ENCODE results near the gene SETDB1. TPM values are rescaled to one million over a fixed set of nuclear protein-coding genes. Genes with fewer than 3 reads are reported as not detected.

Gene SETDB1
- total RNA-seq, 1 donor from 2014 or later, result 47.5 TPM

DNA sequence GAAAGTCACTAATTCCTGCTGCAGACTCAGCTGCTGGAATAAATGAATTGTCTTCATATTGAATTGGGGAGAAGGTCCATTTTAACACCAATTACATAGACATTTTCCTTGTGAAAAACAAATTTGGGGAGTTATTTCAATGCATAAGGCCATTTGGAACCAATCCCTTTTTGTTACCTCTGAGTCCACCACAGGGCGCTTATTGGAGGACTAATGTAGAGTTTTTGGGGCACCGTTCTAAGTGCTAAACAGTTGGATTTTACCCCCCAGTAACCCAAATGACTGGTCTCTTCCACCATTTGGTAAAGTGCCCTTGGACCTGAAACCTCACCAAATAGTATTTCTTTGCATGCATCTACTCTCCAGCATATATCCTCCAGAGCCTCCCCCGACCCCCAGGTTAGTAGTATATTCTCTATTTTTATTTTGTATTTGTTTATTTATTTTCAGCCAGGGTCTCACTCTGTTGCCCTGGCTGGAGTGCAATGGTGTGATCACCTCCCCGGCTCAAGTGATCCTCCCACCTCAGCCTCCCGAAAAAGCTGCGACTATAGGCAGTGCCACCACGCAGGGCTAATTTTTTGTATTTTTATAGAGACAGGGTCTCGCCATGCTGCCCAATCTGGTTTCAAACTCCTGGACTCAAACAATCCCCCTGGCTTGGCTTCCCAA, 83.6 kb downstream of the SETDB1 start:
- TF ChIP-seq, protein P1, sequence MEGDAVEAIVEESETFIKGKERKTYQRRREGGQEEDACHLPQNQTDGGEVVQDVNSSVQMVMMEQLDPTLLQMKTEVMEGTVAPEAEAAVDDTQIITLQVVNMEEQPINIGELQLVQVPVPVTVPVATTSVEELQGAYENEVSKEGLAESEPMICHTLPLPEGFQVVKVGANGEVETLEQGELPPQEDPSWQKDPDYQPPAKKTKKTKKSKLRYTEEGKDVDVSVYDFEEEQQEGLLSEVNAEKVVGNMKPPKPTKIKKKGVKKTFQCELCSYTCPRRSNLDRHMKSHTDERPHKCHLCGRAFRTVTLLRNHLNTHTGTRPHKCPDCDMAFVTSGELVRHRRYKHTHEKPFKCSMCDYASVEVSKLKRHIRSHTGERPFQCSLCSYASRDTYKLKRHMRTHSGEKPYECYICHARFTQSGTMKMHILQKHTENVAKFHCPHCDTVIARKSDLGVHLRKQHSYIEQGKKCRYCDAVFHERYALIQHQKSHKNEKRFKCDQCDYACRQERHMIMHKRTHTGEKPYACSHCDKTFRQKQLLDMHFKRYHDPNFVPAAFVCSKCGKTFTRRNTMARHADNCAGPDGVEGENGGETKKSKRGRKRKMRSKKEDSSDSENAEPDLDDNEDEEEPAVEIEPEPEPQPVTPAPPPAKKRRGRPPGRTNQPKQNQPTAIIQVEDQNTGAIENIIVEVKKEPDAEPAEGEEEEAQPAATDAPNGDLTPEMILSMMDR (IDR thresholded peaks at IDR 0.05), result no peak
- Histone ChIP-seq H3K36me3 (no peaks in the 10 kb centered on the region), H3K27me3 (ENCODE audit: low read depth) (no peaks in the 10 kb centered on the region), H3K4me1 (peaks cover 72% of the 10 kb centered on the region), H3K9me3 (no peaks in the 10 kb centered on the region), H3K27ac (no peak overlapping the region), H3K4me3 (peak overlapping the region; percentile 78)
- DNase-seq (no peak), ATAC-seq (no peak)
- intact Hi-C loops (cut with DNase I), result no loop called here

DNA sequence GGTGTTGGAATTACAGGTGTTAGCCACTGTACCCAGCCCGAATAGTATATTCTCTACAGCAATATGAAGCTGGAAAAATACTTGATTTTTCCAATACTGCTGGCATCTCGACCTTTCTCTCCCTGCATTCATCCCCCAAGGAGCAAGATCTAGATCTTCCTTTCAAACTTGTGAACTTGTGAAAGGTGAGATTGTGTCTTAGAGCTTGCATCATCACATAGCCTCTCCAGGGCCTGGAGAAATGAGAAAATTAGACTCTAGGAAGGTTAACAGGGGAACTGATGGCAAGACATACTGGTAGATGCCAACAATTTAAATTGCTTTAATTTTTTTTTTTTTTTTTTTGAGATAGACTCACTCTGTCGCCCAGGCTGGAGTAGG, 84.2 kb downstream of the SETDB1 start:
- intact Hi-C loops (cut with DNase I), result no loop called here
- TF ChIP-seq, protein P1 (IDR thresholded peaks at IDR 0.05), result no peak
- ATAC-seq (no peak), DNase-seq (no peak)
- Histone ChIP-seq H3K27ac (no peak overlapping the region), H3K4me3 (no peak overlapping the region), H3K36me3 (no peaks in the 10 kb centered on the region), H3K9me3 (no peaks in the 10 kb centered on the region), H3K4me1 (peaks cover 67% of the 10 kb centered on the region), H3K27me3 (ENCODE audit: low read depth) (no peaks in the 10 kb centered on the region)

DNA sequence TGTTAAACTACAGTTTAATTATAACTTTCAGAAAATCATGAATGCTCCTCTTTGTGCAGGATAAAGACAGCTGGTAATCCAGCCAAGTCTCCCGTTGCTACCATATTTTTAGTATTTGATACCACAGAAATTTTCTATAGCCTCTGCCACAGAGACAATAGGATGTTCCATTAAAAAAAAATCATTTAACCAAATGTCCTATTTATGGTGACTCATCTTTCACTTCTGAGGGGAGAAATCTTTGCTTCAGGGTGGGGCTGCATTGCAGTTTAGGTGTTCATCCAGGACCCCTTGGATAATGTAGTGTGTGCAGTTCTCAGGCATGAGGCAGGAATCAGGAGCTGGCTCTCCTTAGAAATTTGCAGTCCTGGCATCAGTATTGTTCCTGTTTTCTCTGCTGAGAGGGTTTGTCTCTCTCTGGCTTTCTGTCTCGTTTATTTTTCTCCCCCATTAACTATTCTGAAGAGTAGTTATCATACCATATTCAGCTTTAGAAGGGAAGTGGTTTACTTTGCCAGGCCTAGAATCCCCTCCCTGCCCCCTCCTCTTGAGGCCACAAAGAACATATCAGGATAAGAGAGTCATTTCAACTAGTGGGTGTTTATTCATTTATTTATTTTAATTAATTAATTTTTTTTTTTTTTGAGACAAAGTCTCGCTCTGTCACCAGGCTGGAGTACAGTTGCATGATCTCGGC, 85.1 kb downstream of the SETDB1 start:
- H3K4me3 ChIP-seq, result no peak overlapping the region
- intact Hi-C loops (cut with DNase I), result no loop called here
- no peaks in the 10 kb centered on the region for H3K36me3 ChIP-seq
- ATAC-seq (no peak), DNase-seq (no peak)
- peaks cover 64% of the 10 kb centered on the region for H3K4me1 ChIP-seq
- TF ChIP-seq, protein P1 (IDR thresholded peaks at IDR 0.05), result no peak
- H3K9me3 ChIP-seq, result no peaks in the 10 kb centered on the region
- H3K27me3 ChIP-seq (ENCODE audit: low read depth), result no peaks in the 10 kb centered on the region
- H3K27ac ChIP-seq, result peak overlapping the region; percentile 63

DNA sequence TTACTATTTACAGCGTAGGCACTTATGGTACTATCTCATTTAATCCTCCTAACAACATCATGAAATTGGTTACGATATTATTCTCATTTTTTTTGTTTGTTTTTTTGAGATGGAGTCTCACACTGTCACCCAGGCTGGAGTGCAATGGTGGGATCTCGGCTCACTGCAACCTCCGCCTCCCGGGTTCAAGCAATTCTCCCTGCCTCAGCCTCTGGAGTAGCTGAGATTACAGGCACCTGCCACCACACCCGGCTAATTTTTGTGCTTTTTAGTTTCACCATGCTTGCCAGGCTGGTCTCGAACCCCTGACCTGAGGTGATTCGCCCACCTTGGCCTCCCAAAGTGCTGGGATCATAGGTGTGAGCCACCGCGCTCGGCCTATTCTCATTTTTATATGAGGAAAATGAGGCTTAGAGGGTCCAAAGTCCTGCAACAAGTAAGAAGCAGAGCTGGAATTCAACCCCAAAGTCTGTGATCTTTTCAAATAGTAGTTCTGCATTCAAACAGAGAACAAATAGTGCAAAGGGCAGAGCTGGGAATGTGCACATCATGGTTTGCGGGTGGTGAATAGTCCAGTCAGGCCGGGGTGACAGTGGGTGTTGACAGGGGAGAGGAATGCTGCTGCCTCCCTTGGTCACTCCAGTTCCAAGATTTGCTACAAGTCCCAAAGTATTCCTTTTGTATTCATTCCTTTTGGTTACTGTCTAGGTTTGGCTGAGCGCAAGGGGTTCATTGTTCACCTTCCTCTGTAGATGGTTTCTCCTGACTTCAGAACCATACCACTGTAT, 86.7 kb downstream of the SETDB1 start:
- TF ChIP-seq, protein P1 (IDR thresholded peaks at IDR 0.05), result no peak
- peak overlapping the region; percentile 63 for H3K27ac ChIP-seq
- peaks cover 53% of the 10 kb centered on the region for H3K4me1 ChIP-seq
- DNase-seq, result no peak
- intact Hi-C loops (cut with DNase I), result no loop called here
- H3K27me3 ChIP-seq (ENCODE audit: low read depth), result no peaks in the 10 kb centered on the region
- H3K36me3 ChIP-seq, result peaks cover 7% of the 10 kb centered on the region
- ATAC-seq, result peak in 1 of 2 donors; percentile 16
- H3K9me3 ChIP-seq, result no peaks in the 10 kb centered on the region
- H3K4me3 ChIP-seq, result no peak overlapping the region

DNA sequence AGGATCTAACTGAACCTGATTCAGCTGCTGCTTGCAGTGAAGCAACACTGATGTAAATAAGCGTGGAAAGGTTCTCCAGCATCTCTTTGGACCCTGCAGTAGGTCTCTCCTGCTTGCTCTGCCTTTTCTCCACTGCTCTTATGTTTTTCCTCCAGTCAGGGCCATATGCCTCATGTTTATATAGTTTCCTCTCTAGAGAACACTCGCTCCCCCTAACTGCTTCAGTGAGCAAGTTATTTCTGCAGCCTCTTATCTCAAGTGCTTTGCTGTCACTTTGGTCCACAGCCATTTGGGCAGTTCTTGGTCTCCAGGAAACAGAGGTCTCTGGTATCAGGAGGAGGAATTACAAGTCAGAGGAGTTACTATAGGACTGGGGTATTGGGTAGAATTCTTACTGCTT, 87.4 kb downstream of the SETDB1 start:
- Histone ChIP-seq H3K4me1 (peaks cover 51% of the 10 kb centered on the region), H3K9me3 (no peaks in the 10 kb centered on the region), H3K27ac (peak overlapping the region; percentile 49), H3K36me3 (peaks cover 12% of the 10 kb centered on the region), H3K27me3 (ENCODE audit: low read depth) (no peaks in the 10 kb centered on the region), H3K4me3 (no peak overlapping the region)
- peak; percentile 83 to 87 for ATAC-seq
- intact Hi-C loops (cut with DNase I), result no loop called here
- no peak for DNase-seq
- TF ChIP-seq, protein P1 (IDR thresholded peaks at IDR 0.05), result no peak

Other genes starting within 250 kb of the SETDB1 start
- 32.5 TPM for gene GOLPH3L, start 229.2 kb upstream of the SETDB1 start, total RNA-seq
- gene HORMAD1, start 205.5 kb upstream of the SETDB1 start, total RNA-seq, result 2.7 TPM
- gene CTSS, start 160.6 kb upstream of the SETDB1 start, total RNA-seq, result 824 TPM
- gene CTSK, start 118.1 kb upstream of the SETDB1 start, total RNA-seq, result 29.4 TPM
- gene ARNT, start 49.8 kb upstream of the SETDB1 start, total RNA-seq, result 52.7 TPM
- not detected for gene CTXND2, start 39.2 kb upstream of the SETDB1 start, total RNA-seq
- gene CERS2, start 48.5 kb downstream of the SETDB1 start, total RNA-seq, result 297 TPM
- gene ANXA9, start 55.9 kb downstream of the SETDB1 start, total RNA-seq, result 0.68 TPM
- 27.8 TPM for gene MINDY1, start 80.5 kb downstream of the SETDB1 start, total RNA-seq
- 21.4 TPM for gene PRUNE1, start 82.1 kb downstream of the SETDB1 start, total RNA-seq
- gene BNIPL, start 110.2 kb downstream of the SETDB1 start, total RNA-seq, result 8.2 TPM
- 4.8 TPM for gene C1orf56, start 121.4 kb downstream of the SETDB1 start, total RNA-seq
- 114 TPM for gene CDC42SE1, start 133.3 kb downstream of the SETDB1 start, total RNA-seq
- gene MLLT11, start 134.0 kb downstream of the SETDB1 start, total RNA-seq, result 0.56 TPM
- 14.1 TPM for gene GABPB2, start 144.4 kb downstream of the SETDB1 start, total RNA-seq
- 6.4 TPM for gene SEMA6C, start 220.3 kb downstream of the SETDB1 start, total RNA-seq
- gene TNFAIP8L2, start 230.3 kb downstream of the SETDB1 start, total RNA-seq, result 17.8 TPM
- gene LYSMD1, start 239.5 kb downstream of the SETDB1 start, total RNA-seq, result 6.5 TPM
- gene SCNM1, start 239.8 kb downstream of the SETDB1 start, total RNA-seq, result 38.4 TPM
- gene TMOD4, start 249.6 kb downstream of the SETDB1 start, total RNA-seq, result 2.1 TPM